HCT116 (cell line): ENCODE measurements around the gene RPTOR.

Source experiments
- CTCF ChIP-seq, 3 experiments: fragments of 200-600 bp in 1 of 3; sonication (generic) in 1 of 3; IDR thresholded peaks in 2 of 3; conservative IDR thresholded peaks in 1 of 3; 2 replicates each; pipeline ENCODE4 v1.5.1; 2012 to 2017; ENCODE audit warnings: low read depth in 2 of 3, low read length in 2 of 3, antibody characterized with exemption in 1 of 3, borderline replicate concordance in 1 of 3, control low read depth in 1 of 3, mild to moderate bottlenecking in 1 of 3, mixed read lengths in 1 of 3, mixed run types in 1 of 3, moderate library complexity in 1 of 3; ENCODE audit not compliant: insufficient read depth in 1 of 3
- EGR1 ChIP-seq: IDR thresholded peaks from 2 replicates; pipeline ENCODE4 v1.6.1; 2012; ENCODE audit warnings: low read depth
- ELF1 ChIP-seq: IDR thresholded peaks from 2 replicates; pipeline ENCODE4 v1.6.1; 2012; ENCODE audit warnings: low read depth, borderline replicate concordance
- EZH2 ChIP-seq: fragments of 200-600 bp; sonication (generic); IDR thresholded peaks from 2 replicates; pipeline ENCODE4 v1.6.1; 2017; ENCODE audit warnings: antibody characterized with exemption, mixed run types
- EZH2phosphoT487 ChIP-seq: fragments of 200-600 bp; IDR thresholded peaks from 2 replicates; pipeline ENCODE4 v1.6.1; 2018; ENCODE audit warnings: antibody characterized with exemption, borderline replicate concordance
- POLR2A ChIP-seq: IDR thresholded peaks from 2 replicates; pipeline ENCODE4 v1.7.0; 2011; ENCODE audit warnings: borderline replicate concordance; ENCODE audit not compliant: insufficient read depth, insufficient read length; ENCODE audit errors: extremely low read depth
- POLR2AphosphoS5 ChIP-seq: IDR thresholded peaks from 2 replicates; pipeline ENCODE4 v1.6.1; 2011; ENCODE audit warnings: mild to moderate bottlenecking, low read depth, low read length, moderate library complexity
- SIN3A ChIP-seq: IDR thresholded peaks from 2 replicates; pipeline ENCODE4 v1.6.1; 2012; ENCODE audit warnings: low read depth
- SP1 ChIP-seq: IDR thresholded peaks from 2 replicates; pipeline ENCODE4 v1.6.1; 2012; ENCODE audit warnings: low read depth
- SRF ChIP-seq: IDR thresholded peaks from 2 replicates; pipeline ENCODE4 v1.6.1; 2012; ENCODE audit warnings: low read depth
- YY1 ChIP-seq: IDR thresholded peaks from 2 replicates; pipeline ENCODE4 v1.6.1; 2011; ENCODE audit warnings: low read length, low read depth, moderate library complexity, mild to moderate bottlenecking; ENCODE audit not compliant: insufficient replicate concordance; ENCODE audit errors: extremely low read depth
- ZFX ChIP-seq: fragments of 450-650 bp; IDR thresholded peaks from 2 replicates; pipeline ENCODE4 v1.6.1; 2017
- TF ChIP-seq, protein P1 (sequence below): IDR thresholded peaks from 2 replicates; pipeline ENCODE4 v1.6.1; 2012
- TF ChIP-seq, protein P2 (sequence below): IDR thresholded peaks from 2 replicates; pipeline ENCODE4 v1.6.1; 2012; ENCODE audit warnings: low read depth

GRCh38 chr17:81008140-81008539 is 463.5 kb downstream of the RPTOR start:
- TF ChIP-seq CTCF (IDR thresholded peaks at IDR 0.05 in 2 of 3, conservative IDR thresholded peaks at IDR 0.05 in 1 of 3; ENCODE audit: borderline replicate concordance in 1 of 3, insufficient read depth in 1 of 3, low read depth in 2 of 3, low read length in 2 of 3) (no peak), POLR2A (no peak), SRF (no peak), ELF1 (no peak), EGR1 (no peak), EZH2 (no peak), SP1 (no peak), SIN3A (no peak), EZH2phosphoT487 (no peak), ZFX (no peak), YY1 (no peak), POLR2AphosphoS5 (no peak)
- TF ChIP-seq, protein P1, sequence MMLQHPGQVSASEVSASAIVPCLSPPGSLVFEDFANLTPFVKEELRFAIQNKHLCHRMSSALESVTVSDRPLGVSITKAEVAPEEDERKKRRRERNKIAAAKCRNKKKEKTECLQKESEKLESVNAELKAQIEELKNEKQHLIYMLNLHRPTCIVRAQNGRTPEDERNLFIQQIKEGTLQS = no peak
- TF ChIP-seq, protein P2, sequence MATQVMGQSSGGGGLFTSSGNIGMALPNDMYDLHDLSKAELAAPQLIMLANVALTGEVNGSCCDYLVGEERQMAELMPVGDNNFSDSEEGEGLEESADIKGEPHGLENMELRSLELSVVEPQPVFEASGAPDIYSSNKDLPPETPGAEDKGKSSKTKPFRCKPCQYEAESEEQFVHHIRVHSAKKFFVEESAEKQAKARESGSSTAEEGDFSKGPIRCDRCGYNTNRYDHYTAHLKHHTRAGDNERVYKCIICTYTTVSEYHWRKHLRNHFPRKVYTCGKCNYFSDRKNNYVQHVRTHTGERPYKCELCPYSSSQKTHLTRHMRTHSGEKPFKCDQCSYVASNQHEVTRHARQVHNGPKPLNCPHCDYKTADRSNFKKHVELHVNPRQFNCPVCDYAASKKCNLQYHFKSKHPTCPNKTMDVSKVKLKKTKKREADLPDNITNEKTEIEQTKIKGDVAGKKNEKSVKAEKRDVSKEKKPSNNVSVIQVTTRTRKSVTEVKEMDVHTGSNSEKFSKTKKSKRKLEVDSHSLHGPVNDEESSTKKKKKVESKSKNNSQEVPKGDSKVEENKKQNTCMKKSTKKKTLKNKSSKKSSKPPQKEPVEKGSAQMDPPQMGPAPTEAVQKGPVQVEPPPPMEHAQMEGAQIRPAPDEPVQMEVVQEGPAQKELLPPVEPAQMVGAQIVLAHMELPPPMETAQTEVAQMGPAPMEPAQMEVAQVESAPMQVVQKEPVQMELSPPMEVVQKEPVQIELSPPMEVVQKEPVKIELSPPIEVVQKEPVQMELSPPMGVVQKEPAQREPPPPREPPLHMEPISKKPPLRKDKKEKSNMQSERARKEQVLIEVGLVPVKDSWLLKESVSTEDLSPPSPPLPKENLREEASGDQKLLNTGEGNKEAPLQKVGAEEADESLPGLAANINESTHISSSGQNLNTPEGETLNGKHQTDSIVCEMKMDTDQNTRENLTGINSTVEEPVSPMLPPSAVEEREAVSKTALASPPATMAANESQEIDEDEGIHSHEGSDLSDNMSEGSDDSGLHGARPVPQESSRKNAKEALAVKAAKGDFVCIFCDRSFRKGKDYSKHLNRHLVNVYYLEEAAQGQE = no peak
